Astrocyte (in vitro differentiated cells and primary cell): ENCODE measurements around the gene IGFN1. TPM values are rescaled to one million over a fixed set of nuclear protein-coding genes. Genes with fewer than 3 reads are reported as not detected.

Source experiments
- DNase-seq: peaks from one replicate; pipeline ENCODE4 v3.0.0-alpha.2; 2010; ENCODE audit warnings: low read depth
- FAIRE-seq: peaks from 2 replicates; lab custom pipeline; 2011; peaks lifted over from hg19 to GRCh38; lab: Jason Lieb, UNC
- H2AFZ ChIP-seq: 2 replicates; pipeline ENCODE4 v1.6.0; 2012; ENCODE audit warnings: low read depth, low read length, inconsistent platforms
- H3K27ac ChIP-seq: 2 replicates; pipeline ENCODE4 v1.5.1; 2011; ENCODE audit warnings: low read depth, low read length, inconsistent platforms
- H3K27me3 ChIP-seq: 2 replicates; pipeline ENCODE4 v1.6.0; 2011; ENCODE audit warnings: low read length, inconsistent platforms; ENCODE audit not compliant: insufficient read depth
- H3K36me3 ChIP-seq: 2 replicates; pipeline ENCODE4 v1.5.1; 2011; ENCODE audit warnings: low read length, inconsistent platforms; ENCODE audit not compliant: insufficient read depth
- H3K4me1 ChIP-seq: 2 replicates; pipeline ENCODE4 v1.5.1; 2011; ENCODE audit warnings: low read length, inconsistent platforms; ENCODE audit not compliant: insufficient read depth
- H3K4me2 ChIP-seq: 2 replicates; pipeline ENCODE4 v1.6.0; 2012; ENCODE audit warnings: low read length, inconsistent platforms
- H3K4me3 ChIP-seq: 2 replicates; pipeline ENCODE4 v1.5.1; 2011; ENCODE audit warnings: low read depth, mild to moderate bottlenecking, low read length, inconsistent platforms; ENCODE audit not compliant: insufficient read depth
- H3K79me2 ChIP-seq: 2 replicates; pipeline ENCODE4 v1.6.0; 2012; ENCODE audit warnings: mild to moderate bottlenecking, low read length, inconsistent platforms; ENCODE audit not compliant: insufficient read depth
- H3K9ac ChIP-seq: 2 replicates; pipeline ENCODE4 v1.6.0; 2012; ENCODE audit warnings: mild to moderate bottlenecking, low read length, inconsistent platforms
- H3K9me3 ChIP-seq: 2 replicates; pipeline ENCODE4 v1.5.1; 2012; ENCODE audit warnings: low read depth, mild to moderate bottlenecking, low read length, inconsistent platforms; ENCODE audit not compliant: insufficient read depth
- H4K20me1 ChIP-seq: 2 replicates; pipeline ENCODE4 v1.6.0; 2012; ENCODE audit warnings: low read length, inconsistent platforms; ENCODE audit not compliant: insufficient read depth
- H3K27ac Mint-ChIP-seq: one replicate; pipeline ENCODE4 v1.8.0; 2021; ENCODE audit warnings: mild to moderate bottlenecking, mixed read lengths; ENCODE audit not compliant: unreplicated experiment
- H3K27me3 Mint-ChIP-seq: one replicate; pipeline ENCODE4 v1.8.0; 2021; ENCODE audit warnings: low read depth, mixed read lengths; ENCODE audit not compliant: unreplicated experiment
- H3K36me3 Mint-ChIP-seq: one replicate; pipeline ENCODE4 v1.8.0; 2021; ENCODE audit warnings: low read depth, mixed read lengths; ENCODE audit not compliant: unreplicated experiment
- H3K4me1 Mint-ChIP-seq: one replicate; pipeline ENCODE4 v1.8.0; 2021; ENCODE audit warnings: low read depth, mixed read lengths; ENCODE audit not compliant: unreplicated experiment
- H3K4me3 Mint-ChIP-seq: one replicate; pipeline ENCODE4 v1.8.0; 2021; ENCODE audit warnings: mild to moderate bottlenecking, moderate library complexity, mixed read lengths; ENCODE audit not compliant: unreplicated experiment
- H3K9me3 Mint-ChIP-seq: one replicate; pipeline ENCODE4 v1.8.0; 2021; ENCODE audit warnings: mild to moderate bottlenecking, mixed read lengths; ENCODE audit not compliant: unreplicated experiment
- EZH2 ChIP-seq: IDR thresholded peaks from 2 replicates; pipeline ENCODE4 v1.6.1; 2012; ENCODE audit warnings: mild to moderate bottlenecking, low read length, inconsistent platforms; ENCODE audit not compliant: insufficient read depth
- total RNA-seq: library from RNA; stranded (reverse); gene quantifications from 2 replicates; pipeline ENCODE4 v1.2.1, GENCODE V29; 2021
- TF ChIP-seq, protein P1 (sequence below): IDR thresholded peaks from 2 replicates; pipeline ENCODE4 v1.5.1; 2011; ENCODE audit warnings: low read depth, mild to moderate bottlenecking, inconsistent platforms, low read length, moderate library complexity; ENCODE audit not compliant: insufficient read depth

Gene IGFN1
- total RNA-seq, 1 donor from 2014 or later: 0.02 TPM

DNA sequence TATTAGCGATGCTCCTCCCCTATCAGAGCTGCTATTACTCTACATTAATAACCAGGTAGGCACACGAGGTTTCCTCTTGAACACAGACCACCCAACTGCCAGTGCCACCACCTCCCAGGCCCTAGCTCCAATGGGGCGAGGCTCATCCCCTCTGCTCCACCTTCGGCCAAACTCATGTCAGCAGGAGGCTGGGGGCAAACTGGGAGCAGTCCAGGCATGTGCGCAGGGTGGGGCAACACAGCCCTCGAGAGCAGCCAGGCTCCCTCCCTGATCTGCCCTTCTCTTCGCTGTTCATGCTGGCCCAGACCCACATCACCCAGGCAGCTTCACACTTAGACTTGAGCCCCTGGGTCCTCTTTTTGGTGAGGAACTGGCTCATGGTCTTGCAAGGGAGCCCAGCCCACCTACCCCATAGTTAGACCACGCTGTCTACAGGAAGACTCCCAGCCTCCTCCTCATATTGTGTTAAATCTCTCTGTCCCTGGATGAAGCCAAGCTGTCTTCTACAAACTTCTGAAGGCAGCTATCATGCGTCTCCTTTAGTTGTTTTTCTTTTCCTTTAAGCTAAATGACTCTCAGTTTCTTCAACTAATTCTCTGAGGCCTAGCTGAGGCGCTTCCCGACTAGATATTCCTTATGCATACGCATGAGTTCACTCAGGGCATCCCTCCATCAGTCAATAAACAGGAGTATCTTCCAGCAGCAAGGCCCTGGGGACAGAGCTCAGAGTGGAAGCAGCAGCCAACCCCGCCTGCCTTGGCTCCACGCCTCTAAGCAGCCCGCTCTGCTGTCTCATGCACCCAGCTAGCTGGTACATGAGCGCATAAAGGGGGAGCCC lies 48.4 kb upstream of the IGFN1 start:
- Histone ChIP-seq H3K9ac (no peak overlapping the region), H3K4me1 (peaks cover 13% of the 10 kb centered on the region), H4K20me1 (peaks cover 32% of the 10 kb centered on the region), H3K4me2 (no peak overlapping the region), H3K36me3 (peaks cover 28% of the 10 kb centered on the region), H3K9me3 (no peaks in the 10 kb centered on the region), H3K27ac (no peak overlapping the region), H3K79me2 (no peaks in the 10 kb centered on the region), H3K4me3 (no peak overlapping the region), H3K27me3 (no peaks in the 10 kb centered on the region), H2AFZ (no peak overlapping the region)
- FAIRE-seq (no peak), DNase-seq (no peak)
- Mint-ChIP-seq H3K27me3 (no peaks in the 10 kb centered on the region), H3K4me3 (no peak overlapping the region), H3K27ac (no peak overlapping the region), H3K36me3 (peaks cover 36% of the 10 kb centered on the region), H3K9me3 (no peaks in the 10 kb centered on the region), H3K4me1 (peaks cover 11% of the 10 kb centered on the region)
- TF ChIP-seq, protein P1, sequence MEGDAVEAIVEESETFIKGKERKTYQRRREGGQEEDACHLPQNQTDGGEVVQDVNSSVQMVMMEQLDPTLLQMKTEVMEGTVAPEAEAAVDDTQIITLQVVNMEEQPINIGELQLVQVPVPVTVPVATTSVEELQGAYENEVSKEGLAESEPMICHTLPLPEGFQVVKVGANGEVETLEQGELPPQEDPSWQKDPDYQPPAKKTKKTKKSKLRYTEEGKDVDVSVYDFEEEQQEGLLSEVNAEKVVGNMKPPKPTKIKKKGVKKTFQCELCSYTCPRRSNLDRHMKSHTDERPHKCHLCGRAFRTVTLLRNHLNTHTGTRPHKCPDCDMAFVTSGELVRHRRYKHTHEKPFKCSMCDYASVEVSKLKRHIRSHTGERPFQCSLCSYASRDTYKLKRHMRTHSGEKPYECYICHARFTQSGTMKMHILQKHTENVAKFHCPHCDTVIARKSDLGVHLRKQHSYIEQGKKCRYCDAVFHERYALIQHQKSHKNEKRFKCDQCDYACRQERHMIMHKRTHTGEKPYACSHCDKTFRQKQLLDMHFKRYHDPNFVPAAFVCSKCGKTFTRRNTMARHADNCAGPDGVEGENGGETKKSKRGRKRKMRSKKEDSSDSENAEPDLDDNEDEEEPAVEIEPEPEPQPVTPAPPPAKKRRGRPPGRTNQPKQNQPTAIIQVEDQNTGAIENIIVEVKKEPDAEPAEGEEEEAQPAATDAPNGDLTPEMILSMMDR: no peak

DNA sequence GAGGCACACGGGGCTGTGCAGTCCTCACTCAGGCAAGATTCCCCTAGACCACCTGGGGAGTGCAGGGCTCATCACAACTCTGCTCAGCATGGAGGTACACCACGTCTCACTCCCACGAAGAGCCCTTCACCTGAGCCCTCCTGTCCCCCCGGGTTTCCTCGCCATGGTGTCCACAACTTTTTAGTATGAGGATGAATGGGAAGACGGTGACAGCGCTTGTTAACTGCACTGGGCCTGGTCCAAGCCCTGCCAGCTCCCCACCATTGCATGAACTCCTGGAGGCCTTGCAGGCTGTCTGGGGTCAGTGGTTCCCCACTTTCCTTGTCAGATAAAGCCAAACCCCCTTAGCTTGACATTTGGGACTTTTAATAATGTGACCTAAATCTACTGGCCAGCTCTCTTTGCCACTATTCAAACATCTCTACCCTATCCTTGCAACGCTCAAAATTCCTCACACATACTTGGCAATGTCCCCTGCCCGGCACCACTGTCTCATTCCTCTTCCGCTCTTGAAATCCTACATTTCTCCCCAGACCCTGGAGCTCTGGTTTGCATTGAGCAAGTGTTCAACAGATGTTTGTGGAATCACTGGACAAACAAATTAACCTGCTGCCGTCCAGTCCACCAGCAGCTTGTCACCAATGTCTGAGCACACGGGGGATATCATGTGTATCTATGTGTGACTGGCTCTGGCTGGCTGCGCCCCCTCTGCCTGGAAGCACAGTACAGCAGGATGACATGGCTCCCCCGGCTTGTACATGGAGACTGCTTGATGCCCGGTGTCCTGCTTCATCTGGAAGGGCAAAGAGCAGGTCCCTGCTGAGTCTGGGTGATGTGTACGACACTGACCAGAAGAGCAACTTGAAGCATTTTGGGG lies 47.5 kb upstream of the IGFN1 start:
- Mint-ChIP-seq H3K9me3 (no peaks in the 10 kb centered on the region), H3K27ac (no peak overlapping the region), H3K4me3 (no peak overlapping the region), H3K36me3 (peaks cover 36% of the 10 kb centered on the region), H3K4me1 (peaks cover 2% of the 10 kb centered on the region), H3K27me3 (no peaks in the 10 kb centered on the region)
- peaks cover 34% of the 10 kb centered on the region for H4K20me1 ChIP-seq
- no peak overlapping the region for H3K4me2 ChIP-seq
- DNase-seq (no peak), FAIRE-seq (no peak)
- H3K4me3 ChIP-seq: no peak overlapping the region
- no peak overlapping the region for H3K9ac ChIP-seq
- H3K27me3 ChIP-seq: no peaks in the 10 kb centered on the region
- H3K36me3 ChIP-seq: peaks cover 32% of the 10 kb centered on the region
- no peak overlapping the region for H2AFZ ChIP-seq
- TF ChIP-seq, protein P1: no peak
- TF ChIP-seq EZH2: no peak
- no peak overlapping the region for H3K27ac ChIP-seq
- peaks cover 6% of the 10 kb centered on the region for H3K4me1 ChIP-seq
- H3K79me2 ChIP-seq: no peaks in the 10 kb centered on the region
- H3K9me3 ChIP-seq: no peaks in the 10 kb centered on the region
